ENCODE measurements around the gene ABCC4. TPM values are rescaled to one million over a fixed set of nuclear protein-coding genes. Genes with fewer than 3 reads are reported as not detected.
"Not testable (repeated sequence)": the region's sequence is repeated elsewhere in the genome, so short reads cannot be mapped to it uniquely, and the experiment has no call there.

ABCC4 gene
- total RNA-seq, 6 experiments from 2014 or later: 1.1 to 4.9 (median 3.8) TPM

DNA sequence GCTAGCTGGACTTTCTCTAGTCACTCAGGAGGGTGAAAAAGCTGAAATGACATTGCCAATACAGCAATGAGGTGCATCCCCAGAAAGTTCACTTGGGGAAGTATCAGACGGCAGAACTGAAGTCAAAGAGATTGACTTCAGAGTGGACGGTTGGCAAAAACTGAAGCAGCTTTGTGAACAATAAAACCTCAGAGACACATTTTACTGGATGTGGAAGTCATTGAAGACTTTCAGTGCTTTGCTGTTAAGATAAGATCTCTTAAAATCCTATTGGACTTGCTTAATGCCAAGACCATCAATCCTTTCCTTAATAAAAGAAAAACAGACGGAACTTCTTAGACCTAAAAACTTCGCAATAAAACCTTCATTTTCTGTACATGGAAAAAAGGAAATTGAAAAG lies 103.7 kb downstream of the ABCC4 start:
- H3K36me3 ChIP-seq: no peaks in the 10 kb centered on the region
- no peak for TF ChIP-seq POLR2A (IDR thresholded peaks at IDR 0.05)
- TF ChIP-seq, protein P1, sequence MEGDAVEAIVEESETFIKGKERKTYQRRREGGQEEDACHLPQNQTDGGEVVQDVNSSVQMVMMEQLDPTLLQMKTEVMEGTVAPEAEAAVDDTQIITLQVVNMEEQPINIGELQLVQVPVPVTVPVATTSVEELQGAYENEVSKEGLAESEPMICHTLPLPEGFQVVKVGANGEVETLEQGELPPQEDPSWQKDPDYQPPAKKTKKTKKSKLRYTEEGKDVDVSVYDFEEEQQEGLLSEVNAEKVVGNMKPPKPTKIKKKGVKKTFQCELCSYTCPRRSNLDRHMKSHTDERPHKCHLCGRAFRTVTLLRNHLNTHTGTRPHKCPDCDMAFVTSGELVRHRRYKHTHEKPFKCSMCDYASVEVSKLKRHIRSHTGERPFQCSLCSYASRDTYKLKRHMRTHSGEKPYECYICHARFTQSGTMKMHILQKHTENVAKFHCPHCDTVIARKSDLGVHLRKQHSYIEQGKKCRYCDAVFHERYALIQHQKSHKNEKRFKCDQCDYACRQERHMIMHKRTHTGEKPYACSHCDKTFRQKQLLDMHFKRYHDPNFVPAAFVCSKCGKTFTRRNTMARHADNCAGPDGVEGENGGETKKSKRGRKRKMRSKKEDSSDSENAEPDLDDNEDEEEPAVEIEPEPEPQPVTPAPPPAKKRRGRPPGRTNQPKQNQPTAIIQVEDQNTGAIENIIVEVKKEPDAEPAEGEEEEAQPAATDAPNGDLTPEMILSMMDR (IDR thresholded peaks at IDR 0.05): no peak
- H3K4me1 ChIP-seq: peaks cover 0 to 4% (median 2%) of the 10 kb centered on the region in 4 donors
- intact Hi-C loops (cut with DNase I): no loop called here
- no peaks in the 10 kb centered on the region for H3K9me3 ChIP-seq
- H3K27me3 ChIP-seq: no peaks in the 10 kb centered on the region
- H3K4me3 ChIP-seq: no peak overlapping the region
- DNase-seq (no peak), ATAC-seq (no peak)
- H3K27ac ChIP-seq: no peak overlapping the region
- 94% methylated on average over 4 of the region's 4 CpGs for WGBS (ENCODE audit: insufficient coverage, low coverage, low lambda C conversion rate, missing lambda C conversion rate)

DNA sequence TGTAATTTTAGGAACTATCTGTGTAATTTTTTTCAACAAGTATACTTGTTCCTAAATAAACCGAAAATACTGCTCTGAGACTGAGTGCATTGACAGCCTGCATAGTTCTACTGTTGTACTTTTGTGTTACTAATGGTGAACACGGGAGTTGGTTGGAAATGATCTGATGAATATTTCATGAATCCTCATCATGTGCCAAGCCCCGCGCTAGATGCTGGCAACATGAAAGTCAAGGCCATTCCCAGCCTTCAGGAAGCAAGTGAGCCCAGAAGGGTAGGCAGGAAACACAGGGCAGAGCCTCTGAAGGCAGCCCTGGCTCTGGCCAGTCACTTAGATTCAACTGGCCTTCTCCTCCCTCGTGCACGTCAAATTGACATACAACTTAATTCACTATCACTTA lies 106.1 kb downstream of the ABCC4 start:
- WGBS (ENCODE audit: insufficient coverage, low coverage, low lambda C conversion rate, missing lambda C conversion rate): 89% methylated on average over 4 of the region's 6 CpGs
- no peaks in the 10 kb centered on the region for H3K36me3 ChIP-seq
- TF ChIP-seq POLR2A (IDR thresholded peaks at IDR 0.05): no peak
- no peak overlapping the region for H3K4me3 ChIP-seq
- H3K27me3 ChIP-seq: no peaks in the 10 kb centered on the region
- no peak overlapping the region for H3K27ac ChIP-seq
- peaks cover 0 to 5% (median 2%) of the 10 kb centered on the region in 4 donors for H3K4me1 ChIP-seq
- no peak for DNase-seq
- intact Hi-C loops (cut with DNase I): no loop called here
- H3K9me3 ChIP-seq: no peaks in the 10 kb centered on the region
- ATAC-seq: no peak

DNA sequence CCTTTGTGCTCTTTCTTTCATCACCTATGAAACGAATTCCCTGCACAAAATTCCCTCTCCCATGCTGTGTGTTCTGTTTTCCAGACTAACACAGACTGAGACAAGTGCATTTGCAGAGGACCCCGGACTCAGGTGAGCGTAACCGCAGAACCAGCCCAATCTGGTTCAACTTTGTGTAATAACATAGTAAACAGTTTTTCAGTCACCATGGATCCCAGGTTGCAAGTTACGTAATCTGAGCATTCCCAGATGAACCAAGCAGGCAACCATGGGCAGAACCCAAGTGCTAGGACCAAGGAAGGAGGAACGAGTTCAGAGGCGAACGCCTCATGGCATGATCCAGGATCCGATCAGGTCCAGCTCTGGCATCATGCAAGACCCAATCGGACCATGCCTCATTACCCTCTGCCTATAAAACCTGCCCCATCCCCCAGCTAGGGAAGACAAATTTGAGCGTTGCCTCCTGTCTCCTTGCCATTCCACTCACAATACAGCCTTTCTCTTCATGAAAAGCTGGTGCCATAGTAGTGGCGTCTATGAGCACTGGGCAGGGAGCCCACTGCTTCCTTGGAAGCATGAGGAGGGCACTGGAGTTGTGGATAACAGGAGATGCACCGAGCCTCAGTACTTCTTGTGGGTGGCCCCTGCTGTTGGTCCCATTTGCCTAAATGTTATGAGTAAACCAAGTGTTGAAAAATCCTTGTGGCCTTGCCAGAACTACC lies 107.6 kb downstream of the ABCC4 start:
- Histone ChIP-seq H3K4me3 (peak overlapping the region in 2 of 3 donors; percentile 7 to 35), H3K27me3 (no peaks in the 10 kb centered on the region), H3K27ac (peak overlapping the region in 2 of 3 donors; percentile 60 to 71), H3K36me3 (no peaks in the 10 kb centered on the region), H3K9me3 (no peaks in the 10 kb centered on the region), H3K4me1 (peaks cover 0 to 5% (median 2%) of the 10 kb centered on the region in 4 donors)
- DNase-seq: peak in 1 of 3 donors; percentile 55
- TF ChIP-seq, protein P1 (IDR thresholded peaks at IDR 0.05): no peak
- intact Hi-C loops (cut with DNase I): loop anchor here (5.0 kb wide), 1 partner anchor 209 kb away; no protein-coding TSS in a partner anchor
- peak; percentile 63 to 71 (median 70) for ATAC-seq
- WGBS (ENCODE audit: insufficient coverage, low coverage, low lambda C conversion rate, missing lambda C conversion rate): 48% methylated on average over 12 of the region's 13 CpGs

DNA sequence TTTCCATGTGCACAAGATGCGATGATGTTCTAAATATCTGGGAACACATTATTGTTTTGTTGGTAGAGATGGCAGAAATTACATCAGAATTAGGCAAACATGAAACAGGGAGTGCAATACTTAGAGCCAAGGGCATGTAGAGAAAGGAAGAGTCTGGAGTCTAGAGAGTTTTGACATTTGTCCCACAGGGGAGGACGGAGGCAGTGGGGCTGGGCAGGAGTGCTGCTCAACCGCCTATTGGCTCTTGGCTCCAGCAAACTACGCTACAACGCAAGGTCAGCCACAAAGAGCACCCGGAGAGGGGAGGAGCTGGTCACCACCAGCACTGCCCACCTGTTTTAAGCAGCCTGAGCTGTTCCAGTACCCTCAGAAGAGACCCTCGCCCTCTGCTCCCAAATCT lies 108.3 kb downstream of the ABCC4 start:
- Histone ChIP-seq H3K36me3 (no peaks in the 10 kb centered on the region), H3K4me1 (peaks cover 0 to 12% (median 2%) of the 10 kb centered on the region in 4 donors), H3K27me3 (no peaks in the 10 kb centered on the region), H3K4me3 (peak overlapping the region in 2 of 3 donors; percentile 7 to 35), H3K9me3 (no peaks in the 10 kb centered on the region), H3K27ac (peak overlapping the region in 2 of 3 donors; percentile 60 to 71)
- WGBS (ENCODE audit: insufficient coverage, low coverage, low lambda C conversion rate, missing lambda C conversion rate): 5% methylated on average over 1 of the region's 7 CpGs
- intact Hi-C loops (cut with DNase I): loop anchor here (5.0 kb wide), 1 partner anchor 209 kb away; no protein-coding TSS in a partner anchor
- DNase-seq (peak in 1 of 3 donors; percentile 56), ATAC-seq (peak; percentile 67 to 73 (median 72))
- TF ChIP-seq POLR2A (IDR thresholded peaks at IDR 0.05): no peak
- TF ChIP-seq, protein P1 (IDR thresholded peaks at IDR 0.05): no peak

DNA sequence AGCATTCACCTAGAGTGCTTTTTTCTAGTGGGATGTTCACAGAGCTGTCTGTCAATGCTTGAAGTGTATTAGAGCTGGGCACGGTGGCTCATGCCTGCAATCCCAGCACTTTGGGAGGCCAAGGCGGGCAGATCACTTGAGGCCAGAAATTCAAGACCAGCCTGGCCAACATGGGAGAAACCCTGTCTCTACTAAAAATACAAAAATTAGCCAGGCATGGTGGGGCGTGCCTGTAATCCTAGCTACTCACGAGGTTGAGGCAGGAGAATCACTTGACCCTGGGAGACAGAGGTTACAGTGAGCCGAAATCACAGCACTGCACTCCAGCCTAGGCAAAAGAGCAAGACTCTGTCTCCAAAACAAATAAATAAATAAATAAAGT lies 108.7 kb downstream of the ABCC4 start:
- peak in 1 of 4 donors; percentile 5 for ATAC-seq
- peak overlapping the region in 2 of 3 donors; percentile 5 to 71 for H3K27ac ChIP-seq
- not testable (repeated sequence) for DNase-seq, H3K36me3 ChIP-seq, H3K4me3 ChIP-seq, H3K9me3 ChIP-seq, H3K27me3 ChIP-seq
- H3K4me1 ChIP-seq: peaks cover 0 to 13% (median 2%) of the 10 kb centered on the region in 4 donors
- intact Hi-C loops (cut with DNase I): loop anchor here (5.0 kb wide), 1 partner anchor 210 kb away; no protein-coding TSS in a partner anchor
- WGBS (ENCODE audit: insufficient coverage, low coverage, low lambda C conversion rate, missing lambda C conversion rate): 53% methylated on average over 5 of the region's 5 CpGs
